RWPE1 (cell line): ENCODE results near the gene POMZP3.
"Not testable (repeated sequence)": the region's sequence is repeated elsewhere in the genome, so short reads cannot be mapped to it uniquely, and the experiment has no call there.

Experiments
- CTCF ChIA-PET: fragments of 350-600 bp; sonication (Branson Sonifier 250); formaldehyde crosslinking; extraction: SDS; loops from one replicate; lab custom pipeline; 2021; lab: Yijun Ruan, JAX
- POLR2A ChIA-PET: fragments of 400-600 bp; formaldehyde crosslinking; extraction: SDS; loops from one replicate; lab custom pipeline; 2020; ENCODE audit warnings: antibody characterized with exemption; ENCODE audit not compliant: low non-redundant PET; lab: Yijun Ruan, JAX
- DNase-seq: peaks from one replicate; pipeline ENCODE4 v3.0.0; 2012; ENCODE audit warnings: low spot score
- H3K27ac ChIP-seq: fragments of 450-650 bp; 2 replicates; pipeline ENCODE4 v1.5.1; 2017
- CTCF ChIP-seq: fragments of 450-650 bp; conservative IDR thresholded peaks from 2 replicates; pipeline ENCODE4 v1.5.1; 2017; ENCODE audit warnings: low read depth, mild to moderate bottlenecking

The POMZP3 gene

GRCh38 chr7:76626989-76627642, at the start of gene POMZP3:
POMZP3 (minus strand) TSS chr7:76627279; CDS start chr7:76626064, 1,215 bp downstream.
- POLR2A ChIA-PET, DNase-seq, CTCF ChIA-PET: not testable (repeated sequence)
- H3K27ac ChIP-seq = peak within 1 kb of the TSS; percentile 92

GRCh38 chr7:76675783-76676182, 48.7 kb upstream of the POMZP3 start:
- CTCF ChIA-PET, H3K27ac ChIP-seq, POLR2A ChIA-PET, DNase-seq: not testable (repeated sequence)

- POLR2A ChIA-PET, H3K27ac ChIP-seq, CTCF ChIA-PET, DNase-seq: not testable (repeated sequence)
Measured at GRCh38 chr7:76673346-76673745, 46.3 kb upstream of the POMZP3 start.

- POLR2A ChIA-PET, CTCF ChIA-PET, H3K27ac ChIP-seq, DNase-seq: not testable (repeated sequence)
Measured at GRCh38 chr7:76659212-76659611, 32.1 kb upstream of the POMZP3 start.

- POLR2A ChIA-PET, H3K27ac ChIP-seq, DNase-seq, CTCF ChIA-PET: not testable (repeated sequence)
Measured at GRCh38 chr7:76656425-76656824, 29.3 kb upstream of the POMZP3 start.

- CTCF ChIA-PET, POLR2A ChIA-PET, DNase-seq, H3K27ac ChIP-seq: not testable (repeated sequence)
Measured at GRCh38 chr7:76642620-76643019, 15.5 kb upstream of the POMZP3 start.

- H3K27ac ChIP-seq, CTCF ChIA-PET, POLR2A ChIA-PET, DNase-seq: not testable (repeated sequence)
- peak; percentile 36 for TF ChIP-seq CTCF
Measured at GRCh38 chr7:76637061-76637691, 10.1 kb upstream of the POMZP3 start.

- DNase-seq, POLR2A ChIA-PET, CTCF ChIA-PET: not testable (repeated sequence)
- H3K27ac ChIP-seq = peak overlapping the region; percentile 92
Measured at GRCh38 chr7:76626581-76626980, 498 bp downstream of the POMZP3 start.

GRCh38 chr7:76619439-76620190, 7.5 kb downstream of the POMZP3 start:
- DNase-seq, CTCF ChIA-PET, POLR2A ChIA-PET: not testable (repeated sequence)
- peak overlapping the region; percentile 91 for H3K27ac ChIP-seq

GRCh38 chr7:76613783-76614182, 13.3 kb downstream of the POMZP3 start:
- CTCF ChIA-PET, H3K27ac ChIP-seq, DNase-seq, POLR2A ChIA-PET: not testable (repeated sequence)

- H3K27ac ChIP-seq, POLR2A ChIA-PET, CTCF ChIA-PET, DNase-seq: not testable (repeated sequence)
Measured at GRCh38 chr7:76612232-76612631, 14.8 kb downstream of the POMZP3 start.

- DNase-seq, CTCF ChIA-PET, H3K27ac ChIP-seq, POLR2A ChIA-PET: not testable (repeated sequence)
Measured at GRCh38 chr7:76609864-76610263, 17.2 kb downstream of the POMZP3 start.

- DNase-seq, POLR2A ChIA-PET, CTCF ChIA-PET: not testable (repeated sequence)
- peak overlapping the region; percentile 78 for H3K27ac ChIP-seq
Measured at GRCh38 chr7:76608469-76608868, 18.6 kb downstream of the POMZP3 start.

GRCh38 chr7:76606027-76606426, 21.1 kb downstream of the POMZP3 start:
- DNase-seq = peak; percentile 8
- peak overlapping the region; percentile 78 for H3K27ac ChIP-seq
- CTCF ChIA-PET, POLR2A ChIA-PET: not testable (repeated sequence)

- H3K27ac ChIP-seq, DNase-seq, POLR2A ChIA-PET, CTCF ChIA-PET: not testable (repeated sequence)
Measured at GRCh38 chr7:76600650-76601049, 26.4 kb downstream of the POMZP3 start.

GRCh38 chr7:76600116-76600482, 27.0 kb downstream of the POMZP3 start:
- CTCF ChIA-PET, H3K27ac ChIP-seq, POLR2A ChIA-PET, DNase-seq: not testable (repeated sequence)
